HG02938 (cell line): ENCODE results near the gene DUSP8.

Experiments
- ATAC-seq: cut with Tn5 transposase; IDR thresholded peaks from one replicate; pipeline ENCODE4 v1.9.1; 2021; ENCODE audit warnings: mild to moderate bottlenecking, moderate library complexity; ENCODE audit not compliant: unreplicated experiment

Gene DUSP8

DNA sequence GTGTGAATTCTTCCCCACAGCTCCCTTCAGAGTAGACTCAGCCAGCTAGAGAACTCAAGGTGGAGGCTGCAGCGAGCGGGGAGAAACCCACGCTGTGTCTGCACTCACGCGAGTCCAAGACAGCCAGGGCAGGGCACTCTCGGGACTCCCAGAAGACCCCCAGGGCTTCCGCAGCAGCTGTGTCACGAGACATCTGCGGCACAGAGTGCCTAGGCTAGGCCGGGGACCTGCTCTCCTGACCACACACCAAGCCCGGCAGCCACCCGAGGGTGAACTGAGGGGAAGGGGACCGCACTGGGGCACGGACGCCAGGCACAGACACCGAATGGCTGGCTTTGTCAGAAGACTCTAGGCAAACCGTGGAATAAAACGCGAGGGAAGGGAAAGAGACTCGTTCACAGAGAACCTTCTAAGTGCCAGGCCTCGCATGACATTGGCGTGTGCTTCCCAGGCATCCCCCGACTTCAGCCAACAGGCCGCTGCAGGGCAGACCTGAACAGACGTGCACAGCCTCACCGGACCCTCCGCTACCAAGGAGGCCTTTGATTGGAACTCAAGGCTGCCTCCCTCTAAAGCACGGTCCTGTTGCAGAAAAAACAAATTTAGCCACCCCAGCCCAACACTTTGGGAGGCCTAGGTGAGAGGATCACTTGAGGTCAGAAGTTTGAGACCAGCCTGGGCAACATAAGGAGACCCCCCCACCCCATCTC is 67.3 kb downstream of the DUSP8 start:
- no peak for ATAC-seq

DNA sequence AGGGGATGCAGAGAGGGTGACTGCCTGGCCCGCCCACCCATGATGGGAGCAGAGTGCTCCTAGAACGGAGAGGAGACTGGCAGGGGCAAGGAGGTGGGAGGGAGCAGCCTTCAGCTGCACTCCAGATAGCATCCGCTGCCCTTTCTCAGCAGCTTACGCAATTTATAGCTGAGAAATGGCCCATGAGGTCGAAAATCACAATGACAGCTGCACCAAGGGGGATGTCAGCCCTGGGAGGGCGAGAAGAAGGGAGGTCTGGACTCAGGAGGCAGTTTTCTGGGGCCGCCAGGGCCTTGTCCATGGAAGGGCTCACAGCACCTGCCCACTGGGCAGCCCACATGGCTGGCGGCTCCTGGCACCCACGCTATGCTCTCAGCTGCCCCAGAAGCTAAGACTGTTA is 67.9 kb downstream of the DUSP8 start:
- no peak for ATAC-seq
